Hypothalamus (tissue), 51 donors: Measurements from ENCODE around the gene DDR1.

Experiments used
- DNase-seq, 51 donors: peaks; one replicate each; lab custom pipeline; 2025; lab: John Stamatoyannopoulos, UW

DDR1 gene

DNA sequence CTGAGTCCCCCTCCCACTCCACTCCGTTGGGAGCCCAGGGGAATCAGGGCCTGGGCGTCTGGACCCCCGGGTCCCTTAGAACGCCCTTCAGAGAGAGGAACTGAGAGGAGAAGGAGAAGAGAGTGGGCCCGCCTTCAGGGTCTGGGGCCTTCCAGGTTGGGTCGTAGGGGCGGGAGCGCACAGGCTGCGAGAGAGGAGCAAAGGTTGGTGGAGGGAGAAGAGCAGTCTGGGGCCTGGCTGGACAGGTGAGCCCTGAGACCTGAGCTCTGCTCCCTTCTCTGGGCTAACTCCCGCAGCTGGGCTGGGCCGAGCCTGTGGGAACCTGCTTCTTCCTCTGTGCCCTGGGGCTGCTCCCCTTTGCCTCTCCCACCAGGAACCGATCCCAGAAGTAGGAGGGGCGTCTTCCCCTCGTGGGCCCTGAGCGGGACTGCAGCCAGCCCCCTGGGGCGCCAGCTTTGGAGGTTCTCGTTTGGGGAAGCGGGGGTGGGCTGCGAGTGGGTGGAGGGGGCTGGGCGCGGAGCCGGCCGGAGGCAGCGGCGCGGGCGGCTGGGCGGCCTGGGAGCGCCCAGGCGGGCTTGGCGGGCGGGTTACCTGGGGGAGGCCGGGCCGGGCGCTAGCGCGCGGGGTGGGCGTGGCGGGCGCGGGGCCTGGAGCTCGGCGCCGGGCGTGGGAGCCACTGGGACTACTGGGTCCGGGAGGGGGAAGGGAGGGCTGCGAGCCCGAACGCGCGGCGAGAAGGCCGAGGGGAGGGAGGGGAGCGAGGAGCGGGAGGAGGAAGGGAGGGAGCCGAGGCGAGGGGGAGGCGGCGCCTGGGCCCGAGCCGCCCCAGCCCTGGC lies at the start of gene DDR1:
Gene DDR1, plus strand, starts transcription at position 835 of the 836 bp plus-strand sequence. CDS start 4,211 bp downstream, outside the sequence.
- DNase-seq = peak in 48 of 51 donors; percentile 33 to 91 (median 80)

DNA sequence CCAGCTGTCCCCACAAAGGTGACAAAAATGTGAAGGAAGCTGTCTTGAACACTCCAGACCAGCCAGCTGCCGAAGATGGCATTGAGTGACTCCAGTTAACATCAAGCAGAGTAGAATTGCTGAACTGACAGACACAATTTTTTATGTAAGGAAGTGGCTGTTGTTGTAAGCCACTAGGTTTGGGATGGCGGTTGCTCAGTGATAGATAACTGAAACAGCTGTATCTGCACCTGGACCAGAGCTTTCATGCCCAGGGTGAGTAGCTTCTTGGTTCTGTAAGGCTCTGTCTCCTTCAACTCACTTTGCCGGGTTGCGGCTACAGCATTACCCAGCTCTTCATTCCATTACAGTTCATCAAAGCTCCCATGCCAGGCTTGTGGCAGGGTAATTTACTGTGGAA lies 49.7 kb upstream of the DDR1 start:
- no peak for DNase-seq

DNA sequence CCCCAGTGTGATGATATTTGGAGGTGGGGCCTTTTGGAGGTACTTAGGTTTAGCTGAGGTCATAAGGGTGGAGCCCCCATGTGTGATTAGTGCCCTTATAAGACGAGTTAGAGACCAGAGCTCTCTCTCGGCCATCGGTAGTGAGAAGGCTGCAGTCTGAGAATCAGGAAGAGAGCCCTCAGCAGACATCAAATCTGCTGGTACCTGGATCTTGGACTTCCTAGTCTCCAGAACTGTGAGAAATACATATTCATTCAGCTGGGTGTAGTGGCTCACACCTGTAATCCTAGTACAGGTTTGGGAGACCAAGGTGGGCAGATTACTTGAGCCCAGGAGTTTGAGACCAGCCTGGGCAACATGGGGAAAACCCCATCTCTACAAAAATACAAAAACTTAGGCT lies 48.7 kb upstream of the DDR1 start:
- DNase-seq = no peak

DNA sequence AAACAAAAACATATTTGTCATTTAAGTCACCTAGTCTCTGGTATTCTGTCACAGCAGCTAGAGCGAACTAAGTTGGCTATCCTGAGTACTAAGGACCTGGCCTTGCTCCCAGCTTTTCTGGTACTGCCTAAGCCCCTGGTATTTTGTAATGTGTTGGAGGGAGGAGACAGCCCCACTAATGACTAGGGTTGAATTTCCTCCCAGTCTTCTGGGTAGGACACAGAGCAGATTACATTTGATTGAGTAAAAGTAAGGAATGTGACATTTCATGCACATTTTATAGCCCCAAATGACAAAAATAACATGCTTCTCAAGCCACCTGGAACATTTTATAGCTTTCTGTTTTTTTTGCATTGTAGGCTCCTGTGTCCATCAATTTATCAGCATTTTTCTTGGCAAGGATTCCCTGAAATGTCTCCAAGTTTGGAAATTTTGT lies 47.9 kb upstream of the DDR1 start:
- peak in 10 of 51 donors; percentile 2 to 21 (median 9) for DNase-seq

DNA sequence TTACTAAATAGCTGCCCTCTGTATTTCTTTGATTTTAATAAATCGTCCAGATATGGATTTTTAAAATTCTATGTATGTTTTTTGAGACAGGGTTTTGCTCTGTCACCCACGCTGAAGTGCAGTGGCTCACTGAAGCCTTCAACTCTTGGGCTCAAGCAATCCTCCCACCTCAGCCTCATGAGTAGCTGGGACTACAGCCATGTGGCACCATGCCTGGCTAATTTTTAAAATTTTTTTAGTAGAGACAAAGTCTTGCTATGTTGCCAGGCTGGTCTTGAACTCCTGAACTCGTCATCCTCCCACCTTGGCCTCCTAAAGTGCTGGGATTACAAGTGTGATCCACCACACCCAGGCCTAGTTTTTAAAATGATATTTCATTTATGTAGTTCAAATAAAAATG lies 47.4 kb upstream of the DDR1 start:
- DNase-seq = no peak

DNA sequence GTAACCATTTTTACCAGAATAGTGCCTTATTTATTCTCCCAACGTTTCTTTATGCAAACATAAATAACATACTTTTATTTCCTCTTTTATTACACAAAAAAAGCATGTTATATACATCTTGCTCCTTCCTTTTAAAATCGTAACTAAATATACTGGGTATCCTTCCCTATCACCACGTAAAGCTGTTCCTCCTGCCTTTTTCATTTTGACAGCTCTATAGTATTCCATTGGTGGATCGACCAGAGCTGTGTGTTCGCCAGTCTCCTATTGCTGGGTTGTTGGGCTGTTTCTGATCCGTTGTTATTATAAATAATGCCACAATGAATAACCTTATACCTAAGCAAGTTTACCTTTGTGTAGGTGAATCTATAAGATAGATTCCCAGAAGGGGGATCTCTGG lies 46.9 kb upstream of the DDR1 start:
- no peak for DNase-seq

DNA sequence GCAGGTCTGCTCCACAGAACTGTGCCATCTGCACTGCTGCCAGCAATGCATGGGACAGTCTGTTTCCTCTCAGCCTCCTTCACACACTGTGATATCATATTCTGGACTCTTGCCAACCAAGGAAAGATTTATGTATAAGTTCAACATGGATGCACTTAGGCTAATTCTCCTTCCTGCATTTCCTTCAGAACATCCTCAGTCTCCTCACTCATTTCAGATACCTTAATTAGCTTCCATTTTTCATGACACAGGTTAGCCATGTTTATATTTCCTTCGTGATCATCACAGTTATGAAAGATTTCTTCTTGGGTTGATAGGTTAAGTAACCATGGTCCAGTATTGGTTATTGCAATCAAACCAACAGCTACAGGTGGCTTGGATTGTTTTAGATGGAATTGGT lies 46.4 kb upstream of the DDR1 start:
- DNase-seq = no peak

DNA sequence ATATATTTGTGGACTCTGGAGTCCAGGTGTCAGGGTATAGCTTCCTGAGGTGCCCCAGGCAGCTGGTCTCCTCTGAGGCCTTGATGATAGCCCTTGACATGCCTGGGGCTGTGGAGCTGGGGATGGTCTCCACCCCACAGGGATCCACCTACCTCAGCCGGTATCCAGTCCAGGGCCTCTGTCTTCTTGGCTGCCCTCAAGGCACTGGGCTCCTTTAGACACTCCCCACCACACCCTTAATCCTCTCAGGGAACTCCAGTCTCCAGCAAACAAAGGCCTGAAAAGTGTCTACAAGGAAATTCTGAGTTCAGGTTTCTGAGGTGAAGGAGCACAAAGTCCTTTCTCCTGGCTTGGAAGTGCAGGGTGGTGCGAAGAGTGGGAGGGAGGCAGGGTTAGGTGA lies 44.6 kb upstream of the DDR1 start:
- no peak for DNase-seq

DNA sequence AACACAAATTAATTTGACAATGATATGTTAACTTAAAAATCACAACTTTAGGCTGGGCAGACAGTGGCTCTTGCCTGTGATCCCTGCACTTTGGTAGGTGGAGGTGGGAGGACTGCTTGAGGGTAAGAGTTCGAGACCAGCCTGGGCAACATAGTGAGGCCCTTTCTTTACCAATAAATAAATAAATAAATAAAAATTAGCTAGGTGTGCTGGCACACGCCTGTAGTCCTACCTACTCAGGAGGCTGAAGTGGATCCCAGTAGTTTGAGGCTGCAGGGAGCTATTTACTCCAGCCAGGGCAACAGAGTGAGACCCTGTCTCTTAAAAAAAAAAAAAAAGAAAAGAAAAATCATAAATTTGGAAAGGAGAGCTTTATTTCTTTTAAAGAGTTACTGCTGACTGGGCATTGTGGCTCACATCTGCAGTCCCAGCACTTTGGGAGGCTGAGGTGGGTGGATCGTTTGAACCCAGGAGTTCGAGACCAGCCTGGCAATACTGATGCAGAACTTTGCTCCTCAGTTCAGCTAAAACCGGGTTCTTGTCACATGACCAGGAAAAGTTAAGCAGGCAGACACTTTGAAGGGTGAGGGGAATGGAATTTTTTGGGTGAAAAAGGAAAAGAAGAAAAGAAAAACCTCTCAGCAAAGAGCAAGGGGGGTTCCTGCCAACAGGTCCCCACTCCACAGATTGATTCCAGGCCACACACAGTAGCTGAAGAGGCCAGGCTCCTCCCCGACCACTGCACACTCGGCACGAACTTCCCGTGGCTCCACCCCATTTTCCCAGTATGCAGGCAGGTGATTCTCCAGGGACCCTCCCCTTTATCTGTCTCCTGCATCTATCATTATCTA lies 44.0 kb upstream of the DDR1 start:
- no peak for DNase-seq

DNA sequence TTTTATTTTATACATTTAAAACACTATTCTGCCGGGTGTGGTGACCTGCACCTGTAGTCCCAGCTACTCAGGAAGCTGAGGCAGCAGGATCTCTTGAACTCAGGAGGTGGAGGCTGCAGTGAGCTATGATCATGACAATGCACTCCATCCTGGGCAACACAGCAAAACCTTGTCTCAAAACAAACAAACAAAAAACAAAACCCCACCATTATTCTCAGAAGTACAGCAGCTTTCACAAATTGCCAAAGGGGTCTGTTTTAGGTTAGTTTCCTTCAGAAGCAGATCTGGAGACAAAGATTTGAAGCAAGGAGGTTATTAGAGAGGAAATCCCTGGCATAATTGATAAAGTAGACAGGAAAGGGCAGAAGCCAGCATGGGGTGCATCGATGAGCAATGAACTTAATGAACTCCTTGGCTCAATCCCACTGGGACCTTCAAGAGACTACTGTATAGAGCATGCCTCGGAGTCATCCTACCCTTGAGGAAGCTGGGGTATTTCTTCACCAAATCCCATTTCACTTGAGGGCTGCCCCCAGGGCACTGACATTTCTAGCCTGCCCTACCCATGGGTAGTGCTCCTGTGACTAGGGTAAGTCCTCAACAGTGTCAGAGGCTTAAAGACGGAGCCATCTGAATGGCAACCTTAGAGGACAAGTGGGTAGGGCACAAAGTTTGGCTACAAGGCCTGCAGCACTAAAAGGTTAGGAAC lies 43.2 kb upstream of the DDR1 start:
- DNase-seq = no peak

DNA sequence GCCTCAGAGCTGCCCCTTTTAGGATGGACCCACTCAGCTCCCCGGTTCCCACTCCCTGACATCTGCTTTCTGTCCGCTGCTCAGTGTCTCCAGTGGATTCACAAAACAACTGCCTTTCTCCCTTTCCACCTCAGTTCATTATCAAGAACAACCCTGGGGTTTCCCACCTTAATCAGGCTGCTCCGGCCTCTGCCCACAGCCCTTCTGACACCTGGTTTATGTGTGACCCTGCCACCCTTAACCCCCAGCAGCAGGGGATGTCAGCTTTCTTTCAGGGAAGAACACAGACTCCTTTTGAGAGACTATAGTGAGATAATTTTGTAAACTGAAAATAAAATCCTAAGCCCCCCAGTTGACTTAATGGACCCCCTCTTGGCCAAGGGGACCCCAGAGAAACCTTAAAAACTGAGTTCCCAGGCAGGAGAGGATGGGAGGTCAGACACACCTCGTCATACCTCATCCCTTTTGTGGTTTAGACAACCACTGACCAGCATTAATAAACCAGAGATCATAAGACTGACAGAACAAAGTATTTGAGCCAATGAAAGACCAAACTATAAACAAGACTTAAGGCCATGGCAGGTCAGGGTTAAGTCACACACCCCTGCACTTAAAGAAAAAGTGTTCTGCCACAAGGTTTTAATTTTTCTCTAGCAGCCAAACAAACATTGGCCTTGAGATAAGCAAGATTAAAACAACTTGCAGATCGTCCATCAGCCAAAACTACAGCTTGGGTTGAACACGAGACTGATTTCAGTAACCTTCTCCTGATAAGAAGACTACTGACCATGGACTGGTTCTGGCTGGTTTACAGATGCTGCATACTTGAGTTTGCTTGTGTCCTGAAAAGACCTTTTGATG lies 42.4 kb upstream of the DDR1 start:
- DNase-seq = no peak

DNA sequence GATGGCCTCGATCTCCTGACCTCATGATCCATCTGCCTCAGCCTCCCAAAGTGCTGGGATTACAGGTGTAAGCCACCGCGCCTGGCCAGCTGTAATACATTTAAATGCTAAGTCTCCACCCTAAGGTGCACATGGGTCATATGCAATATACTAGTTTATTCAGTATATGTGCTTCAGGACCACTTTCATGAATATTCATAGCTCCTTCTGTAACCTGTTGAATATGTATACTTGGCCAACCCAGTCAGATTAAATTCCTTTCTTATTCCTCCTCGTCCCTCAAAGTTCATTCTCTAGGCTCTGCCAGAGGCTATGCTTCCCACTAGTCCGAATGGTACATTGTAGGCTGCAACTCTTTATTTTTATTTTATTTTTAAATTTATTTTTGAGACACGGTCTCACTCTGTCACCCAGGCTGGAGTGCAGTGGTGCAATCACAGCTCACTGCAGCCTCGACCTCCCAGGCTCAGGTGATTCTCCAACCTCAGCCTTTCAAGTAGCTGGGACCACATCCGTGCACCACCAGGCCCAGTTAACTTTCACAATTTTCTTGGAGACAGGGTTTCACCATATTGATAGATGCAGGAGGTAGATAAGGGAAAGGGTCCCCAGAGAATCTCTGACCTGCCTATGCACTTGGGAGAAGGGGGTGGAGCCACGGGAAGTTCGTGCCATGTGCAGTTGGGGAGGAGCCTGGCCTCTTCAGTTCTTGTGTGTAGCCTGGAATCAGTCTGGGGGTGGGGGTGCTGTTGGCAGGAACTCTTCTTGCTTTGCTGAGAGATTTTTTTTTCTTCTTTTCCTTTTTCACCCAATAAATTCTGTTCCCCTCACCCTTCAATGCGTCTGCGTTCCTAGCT lies 41.3 kb upstream of the DDR1 start:
- DNase-seq = no peak

DNA sequence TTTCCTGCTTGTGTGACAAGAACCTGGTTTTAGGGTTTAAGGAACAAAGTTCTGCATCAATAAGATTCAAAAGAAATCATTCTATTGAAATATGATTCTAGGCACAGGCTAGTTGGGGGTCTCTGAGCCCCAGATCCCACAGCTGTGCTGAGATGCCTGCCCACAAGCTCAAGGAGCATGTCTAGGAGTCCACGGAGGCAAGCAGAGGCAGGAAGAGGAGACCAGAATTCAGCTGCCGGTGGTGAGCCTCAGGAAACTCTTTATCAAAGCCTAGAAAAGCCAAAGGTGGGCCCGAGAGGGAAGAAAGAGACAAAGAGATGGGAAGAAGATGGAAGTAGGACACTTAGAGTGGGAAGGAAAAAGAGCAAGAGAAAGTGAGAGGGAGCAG lies 40.7 kb upstream of the DDR1 start:
- no peak for DNase-seq

DNA sequence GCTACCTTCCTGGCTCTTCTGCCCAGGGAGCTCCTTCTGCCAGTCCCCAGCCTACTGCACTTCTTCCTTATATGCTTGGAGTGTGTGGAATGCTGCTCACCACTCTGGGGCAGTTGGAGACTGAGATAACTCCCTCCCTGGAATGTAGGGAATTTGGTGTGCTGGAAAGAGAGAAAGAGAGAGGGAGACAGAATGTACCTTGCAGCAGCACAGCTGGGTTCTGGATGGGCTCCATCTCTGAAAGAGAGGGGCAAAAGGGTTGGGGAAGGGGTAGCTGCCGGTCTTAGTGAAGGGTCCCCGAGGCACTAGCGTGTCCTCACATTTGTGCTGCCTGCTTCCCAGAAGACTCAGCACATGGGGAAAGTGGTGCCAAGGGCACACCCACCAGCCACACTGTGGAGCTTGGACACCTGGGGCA lies 40.2 kb upstream of the DDR1 start:
- no peak for DNase-seq

DNA sequence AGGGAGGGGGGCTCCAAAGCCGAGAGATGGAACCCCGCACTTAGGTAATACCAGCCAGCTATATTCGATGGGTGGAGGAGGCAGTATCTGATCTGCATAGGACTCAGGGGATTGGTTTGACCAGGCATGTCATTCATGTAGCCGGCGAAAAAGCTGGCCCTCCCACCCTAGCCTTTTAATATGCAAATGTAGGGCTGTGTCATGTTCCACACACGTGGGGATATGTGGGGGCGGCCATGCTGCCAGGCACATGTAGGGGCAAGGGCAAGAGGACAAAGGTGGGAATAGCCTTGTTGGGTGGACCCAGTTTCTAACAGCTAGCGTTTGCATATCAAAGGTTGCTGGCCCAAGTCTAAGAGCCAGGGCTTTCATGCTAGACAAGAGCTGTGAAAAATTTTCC lies 39.1 kb upstream of the DDR1 start:
- no peak for DNase-seq

DNA sequence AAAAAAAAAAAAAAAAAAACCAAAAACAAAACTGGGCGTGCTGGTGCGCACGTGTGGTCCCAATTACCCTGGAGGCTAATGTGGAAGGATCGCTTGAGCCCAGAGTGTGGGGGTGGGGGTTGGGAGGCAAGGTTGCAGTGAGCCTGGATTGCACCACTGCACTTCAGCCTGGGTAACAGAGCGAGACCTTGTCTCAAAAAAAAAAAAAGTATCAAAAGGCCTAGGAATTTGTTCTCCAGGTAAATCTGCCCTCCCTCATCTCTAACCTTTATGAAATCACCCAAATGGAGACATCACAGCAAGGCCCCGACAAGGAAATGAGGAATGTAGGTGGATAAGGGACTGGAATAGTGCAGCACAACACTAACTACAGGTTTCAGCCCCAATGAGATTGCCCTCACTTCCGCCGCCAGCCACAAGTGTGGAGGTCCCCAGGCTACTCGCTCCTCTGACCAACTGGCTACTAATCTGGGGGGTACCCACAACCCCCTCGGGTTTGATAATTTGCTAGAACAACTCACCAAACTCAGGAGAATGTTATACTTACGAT lies 36.8 kb upstream of the DDR1 start:
- DNase-seq = no peak

DNA sequence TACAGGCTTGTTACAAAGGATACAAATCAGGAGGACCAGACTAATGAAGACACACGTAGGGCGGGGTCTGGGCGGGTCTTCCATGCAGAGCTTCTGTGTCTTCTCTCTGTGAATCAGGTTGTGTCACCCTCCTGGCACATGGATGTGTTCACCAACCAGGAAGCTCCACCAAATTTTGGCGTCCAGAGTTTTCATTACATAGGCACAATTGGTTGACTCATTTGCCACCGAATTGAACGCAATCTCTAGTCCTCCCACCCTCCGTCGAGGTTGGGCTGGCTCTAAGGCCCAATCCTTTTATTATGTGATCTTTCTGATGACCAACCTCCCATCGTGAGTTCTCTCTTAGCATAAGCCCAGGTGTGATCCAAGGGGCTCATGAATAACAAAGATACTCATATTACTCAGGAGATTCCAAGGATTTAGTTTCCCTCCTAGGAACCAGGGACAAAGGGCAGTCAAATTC lies 36.3 kb upstream of the DDR1 start:
- no peak for DNase-seq

DNA sequence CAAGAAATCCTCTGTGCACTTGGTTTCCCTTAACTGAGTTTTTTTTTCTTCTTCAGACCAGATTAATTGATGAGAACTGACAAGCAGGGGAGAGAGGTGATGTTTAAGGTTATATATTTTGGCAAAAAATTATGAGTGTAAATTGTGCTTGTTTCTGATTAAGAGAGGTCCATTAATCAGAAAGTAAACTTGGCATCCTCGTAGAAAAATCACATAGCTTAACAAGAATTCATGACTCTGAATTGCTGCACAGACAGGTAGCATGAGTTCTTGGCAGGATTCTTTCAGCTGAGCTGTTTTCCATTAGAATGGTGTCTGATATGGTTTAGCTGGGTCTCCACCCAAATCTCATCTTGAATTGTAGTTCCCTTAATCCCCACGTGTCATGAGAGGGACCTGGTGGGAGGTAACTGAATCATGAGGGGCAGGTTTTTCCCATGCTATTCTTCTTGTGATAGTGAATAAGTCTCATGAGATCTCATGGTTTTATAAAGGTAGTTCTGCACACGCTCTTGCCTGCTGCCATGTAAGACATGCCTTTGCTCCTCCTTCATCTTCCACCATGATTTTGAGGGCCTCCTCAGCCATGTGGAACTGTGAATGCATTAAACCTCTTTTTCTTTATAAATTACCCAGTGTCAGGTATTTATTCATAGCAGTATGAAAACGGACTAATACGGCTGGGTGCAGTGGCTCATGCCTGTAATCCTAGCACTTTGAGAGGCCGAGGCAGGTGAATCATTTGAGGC lies 34.2 kb upstream of the DDR1 start:
- DNase-seq = no peak
